ENCODE results near the gene KCTD20. TPM values are rescaled to one million over a fixed set of nuclear protein-coding genes. Genes with fewer than 3 reads are reported as not detected.
A peak's percentile ranks its signal among the peaks of the same experiment; 100 is the strongest.

The KCTD20 gene
- total RNA-seq, 1 experiment from 2014 or later: 23.7 TPM

DNA sequence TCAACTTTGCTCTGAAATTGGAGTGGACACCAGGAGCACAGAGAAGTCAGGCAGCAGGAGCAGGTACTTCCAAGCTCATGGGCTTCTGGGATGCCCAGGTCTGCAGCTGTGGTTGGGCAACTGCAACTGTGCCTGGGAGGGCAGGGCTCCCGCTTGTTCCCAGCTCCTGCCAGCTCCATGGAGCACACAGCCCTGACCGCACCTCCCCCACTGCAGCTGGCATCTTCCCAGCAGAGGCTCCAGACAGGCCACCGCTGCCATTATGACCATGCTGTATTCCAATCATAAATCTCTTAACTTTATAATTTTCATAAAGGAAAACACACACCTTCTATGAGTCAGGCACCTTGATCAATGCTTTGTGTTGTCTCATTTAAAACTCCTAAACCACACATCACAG, 67.6 kb downstream of the KCTD20 start:
- ATAC-seq: 0 out of 2 replicates have a peak, but pooled peaks have one; percentile 25

GRCh38 chr6:36514554-36515456, 72.0 kb downstream of the KCTD20 start:
- H3K36me3 ChIP-seq (ENCODE audit: control insufficient read depth in 1 of 2, insufficient read depth in 2 of 2, low read length in 2 of 2): peaks cover 4 to 16% of the 10 kb centered on the region in 2 experiments; a peak in 3 of 4 replicates
- ATAC-seq: no peak
- H3K9me3 ChIP-seq (ENCODE audit: control insufficient read depth in 1 of 2, insufficient read depth in 1 of 2, low read depth in 1 of 2, low read length in 2 of 2): no peaks in the 10 kb centered on the region
- ChIA-PET CTCF (no interaction called here), POLR2A (no interaction called here), RAD21 (ENCODE audit: low non-redundant PET in 1 of 2, low total read pairs in 2 of 2, uncharacterized antibody in 2 of 2, unreplicated experiment in 2 of 2) (no interaction called here)
- no TSS peak for BruUV-seq (replicated peaks)
- H4K20me1 ChIP-seq (ENCODE audit: insufficient read depth): no peaks in the 10 kb centered on the region
- DNase-seq (ENCODE audit: low read depth, low spot score): no peak
- H3K9ac ChIP-seq (ENCODE audit: low read length): no peak overlapping the region
- no peak overlapping the region for H3K4me3 ChIP-seq (replicated peaks in 1 of 2; ENCODE audit: low read depth in 1 of 2, low read length in 2 of 2)
- no peak overlapping the region for H3K4me2 ChIP-seq (ENCODE audit: low read length)
- H3K79me2 ChIP-seq (ENCODE audit: insufficient read depth, low read length): no peaks in the 10 kb centered on the region
- no peaks in the 10 kb centered on the region for H3K4me1 ChIP-seq (ENCODE audit: control insufficient read depth in 1 of 2, insufficient read depth in 2 of 2, low read length in 2 of 2)
- no peak overlapping the region for H2AFZ ChIP-seq (ENCODE audit: low read depth, low read length, poor library complexity, severe bottlenecking)
- intact Hi-C loops (cut with micrococcal nuclease): no loop called here
- TF ChIP-seq ZNF274 (IDR thresholded peaks at IDR 0.05; ENCODE audit: low read depth, low read length) (no peak), POLR2AphosphoS5 (IDR thresholded peaks at IDR 0.05; ENCODE audit: low read depth, low read length) (no peak), YY1 (IDR thresholded peaks at IDR 0.05; ENCODE audit: extremely low read depth, insufficient replicate concordance, low read depth, low read length) (no peak)
- no peak overlapping the region for H3K27ac ChIP-seq (ENCODE audit: low read depth, low read length)
- no peaks in the 10 kb centered on the region for H3K27me3 ChIP-seq (ENCODE audit: insufficient read depth, low read length)
- no peaks in the 10 kb centered on the region for H3K9me2 ChIP-seq (ENCODE audit: insufficient read depth)

More for the DNA sequence above, 67.6 kb downstream of the KCTD20 start:
- Histone ChIP-seq H3K9me3 (ENCODE audit: control insufficient read depth in 1 of 2, insufficient read depth in 1 of 2, low read depth in 1 of 2, low read length in 2 of 2) (no peaks in the 10 kb centered on the region), H3K27me3 (ENCODE audit: insufficient read depth, low read length) (no peaks in the 10 kb centered on the region), H4K20me1 (ENCODE audit: insufficient read depth) (no peaks in the 10 kb centered on the region), H3K4me2 (ENCODE audit: low read length) (no peak overlapping the region), H3K36me3 (ENCODE audit: control insufficient read depth in 1 of 2, insufficient read depth in 2 of 2, low read length in 2 of 2) (peaks cover 0 to 9% of the 10 kb centered on the region in 2 experiments; a peak in 1 of 4 replicates), H3K27ac (ENCODE audit: low read depth, low read length) (no peak overlapping the region), H3K9ac (ENCODE audit: low read length) (no peak overlapping the region), H3K79me2 (ENCODE audit: insufficient read depth, low read length) (no peaks in the 10 kb centered on the region), H3K4me1 (ENCODE audit: control insufficient read depth in 1 of 2, insufficient read depth in 2 of 2, low read length in 2 of 2) (0 out of 4 replicates have a peak, but pooled peaks cover 0 to 5% of the 10 kb centered on the region in 2 experiments), H3K4me3 (replicated peaks in 1 of 2; ENCODE audit: low read depth in 1 of 2, low read length in 2 of 2) (no peak overlapping the region), H2AFZ (ENCODE audit: low read depth, low read length, poor library complexity, severe bottlenecking) (no peak overlapping the region), H3K9me2 (ENCODE audit: insufficient read depth) (no peaks in the 10 kb centered on the region)
- RAD21 ChIA-PET (ENCODE audit: low non-redundant PET in 1 of 2, low total read pairs in 2 of 2, uncharacterized antibody in 2 of 2, unreplicated experiment in 2 of 2): no interaction called here
- no peak for TF ChIP-seq CBX3 (IDR thresholded peaks at IDR 0.05; ENCODE audit: low read depth)
- TF ChIP-seq SRF (IDR thresholded peaks at IDR 0.05; ENCODE audit: low read depth): no peak
- TF ChIP-seq ZFX (IDR thresholded peaks at IDR 0.05): no peak
- TF ChIP-seq TCF7L2 (IDR thresholded peaks at IDR 0.05; ENCODE audit: borderline replicate concordance, extremely low read depth, insufficient read depth, insufficient read length): no peak
- no peak for TF ChIP-seq SP1 (IDR thresholded peaks at IDR 0.05; ENCODE audit: low read depth)
- no peak for TF ChIP-seq POLR2AphosphoS5 (IDR thresholded peaks at IDR 0.05; ENCODE audit: low read depth, low read length)
- no peak for TF ChIP-seq ELF1 (IDR thresholded peaks at IDR 0.05; ENCODE audit: borderline replicate concordance, low read depth)
- TF ChIP-seq JUND (IDR thresholded peaks at IDR 0.05): no peak
- TF ChIP-seq, protein P1, sequence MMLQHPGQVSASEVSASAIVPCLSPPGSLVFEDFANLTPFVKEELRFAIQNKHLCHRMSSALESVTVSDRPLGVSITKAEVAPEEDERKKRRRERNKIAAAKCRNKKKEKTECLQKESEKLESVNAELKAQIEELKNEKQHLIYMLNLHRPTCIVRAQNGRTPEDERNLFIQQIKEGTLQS (IDR thresholded peaks at IDR 0.05): no peak
- TF ChIP-seq RAD21 (IDR thresholded peaks at IDR 0.05; ENCODE audit: low read depth): no peak
- TF ChIP-seq MAX (IDR thresholded peaks at IDR 0.05): no peak
- TF ChIP-seq EGR1 (IDR thresholded peaks at IDR 0.05; ENCODE audit: low read depth): no peak
- no peak for TF ChIP-seq FOSL1 (IDR thresholded peaks at IDR 0.05; ENCODE audit: low read depth)
- no peak for TF ChIP-seq SIN3A (IDR thresholded peaks at IDR 0.05; ENCODE audit: low read depth)
- no peak for TF ChIP-seq EZH2 (IDR thresholded peaks at IDR 0.05)
- intact Hi-C loops (cut with micrococcal nuclease): no loop called here
- no peak for DNase-seq (ENCODE audit: low read depth, low spot score)
- CTCF ChIA-PET: no interaction called here
- BruUV-seq (replicated peaks): no TSS peak
- POLR2A ChIA-PET: no interaction called here

Data from HCT116 (cell line).